ENCODE measurements around the gene EBLN2.

EBLN2 gene

DNA sequence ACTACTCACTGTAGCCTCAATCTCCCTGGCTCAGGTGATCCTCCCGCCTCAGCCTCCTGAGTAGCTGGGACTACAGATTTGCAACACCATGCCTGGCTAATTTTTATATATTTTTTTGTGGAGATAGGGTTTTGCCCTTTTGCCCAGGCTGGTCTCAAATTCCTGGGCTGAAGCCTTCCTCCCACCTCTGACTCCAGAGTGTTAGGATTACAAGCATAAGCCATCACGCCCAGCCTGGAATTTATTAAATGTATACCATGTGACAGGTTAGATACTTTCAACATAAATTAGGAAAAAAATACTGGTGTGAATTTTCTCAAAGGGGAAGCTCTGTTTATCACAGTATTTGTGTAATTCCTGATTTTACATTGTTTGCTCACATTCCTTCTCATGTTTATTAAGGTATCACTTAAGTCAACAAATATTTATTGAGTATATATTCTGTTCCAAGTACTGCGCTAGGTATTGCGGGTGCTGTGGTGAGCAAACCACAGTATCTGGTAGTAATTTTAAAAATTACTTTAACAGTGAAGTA, 40.1 kb upstream of the EBLN2 start:
- Histone ChIP-seq H3K27me3 (ENCODE audit: control insufficient read depth, low read length) (no peaks in the 10 kb centered on the region), H3K79me2 (ENCODE audit: control insufficient read depth, low read length) (peaks cover 100% of the 10 kb centered on the region), H3K9me3 (ENCODE audit: control insufficient read depth, insufficient read depth, low read length) (no peaks in the 10 kb centered on the region), H3F3A (ENCODE audit: control insufficient read depth, insufficient read depth) (no peaks in the 10 kb centered on the region), H3K4me3 (ENCODE audit: low read length) (no peak overlapping the region), H3K27ac (ENCODE audit: low read depth, low read length) (no peak overlapping the region), H3K36me3 (ENCODE audit: control insufficient read depth, low read length) (peaks cover 41% of the 10 kb centered on the region), H3K9me2 (replicated peaks; ENCODE audit: control insufficient read depth, low read length) (no peaks in the 10 kb centered on the region), H3K4me2 (ENCODE audit: low read length) (no peak overlapping the region), H4K20me1 (ENCODE audit: control insufficient read depth, insufficient read depth, low read depth, low read length) (peaks cover 29% of the 10 kb centered on the region), H3K4me1 (ENCODE audit: control insufficient read depth, low read length) (no peaks in the 10 kb centered on the region)
- TF ChIP-seq EZH2phosphoT487 (IDR thresholded peaks at IDR 0.05; ENCODE audit: borderline replicate concordance, low read length): no peak
- TF ChIP-seq, protein P1, sequence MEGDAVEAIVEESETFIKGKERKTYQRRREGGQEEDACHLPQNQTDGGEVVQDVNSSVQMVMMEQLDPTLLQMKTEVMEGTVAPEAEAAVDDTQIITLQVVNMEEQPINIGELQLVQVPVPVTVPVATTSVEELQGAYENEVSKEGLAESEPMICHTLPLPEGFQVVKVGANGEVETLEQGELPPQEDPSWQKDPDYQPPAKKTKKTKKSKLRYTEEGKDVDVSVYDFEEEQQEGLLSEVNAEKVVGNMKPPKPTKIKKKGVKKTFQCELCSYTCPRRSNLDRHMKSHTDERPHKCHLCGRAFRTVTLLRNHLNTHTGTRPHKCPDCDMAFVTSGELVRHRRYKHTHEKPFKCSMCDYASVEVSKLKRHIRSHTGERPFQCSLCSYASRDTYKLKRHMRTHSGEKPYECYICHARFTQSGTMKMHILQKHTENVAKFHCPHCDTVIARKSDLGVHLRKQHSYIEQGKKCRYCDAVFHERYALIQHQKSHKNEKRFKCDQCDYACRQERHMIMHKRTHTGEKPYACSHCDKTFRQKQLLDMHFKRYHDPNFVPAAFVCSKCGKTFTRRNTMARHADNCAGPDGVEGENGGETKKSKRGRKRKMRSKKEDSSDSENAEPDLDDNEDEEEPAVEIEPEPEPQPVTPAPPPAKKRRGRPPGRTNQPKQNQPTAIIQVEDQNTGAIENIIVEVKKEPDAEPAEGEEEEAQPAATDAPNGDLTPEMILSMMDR (IDR thresholded peaks at IDR 0.05; ENCODE audit: low read depth, low read length, poor library complexity, severe bottlenecking): no peak

- Histone ChIP-seq H3K79me2 (ENCODE audit: control insufficient read depth, low read length) (peaks cover 100% of the 10 kb centered on the region), H3K4me3 (ENCODE audit: low read length) (no peak overlapping the region), H3K27me3 (ENCODE audit: control insufficient read depth, low read length) (no peaks in the 10 kb centered on the region), H3K9me2 (replicated peaks; ENCODE audit: control insufficient read depth, low read length) (no peaks in the 10 kb centered on the region), H3K4me1 (ENCODE audit: control insufficient read depth, low read length) (no peaks in the 10 kb centered on the region), H3K36me3 (ENCODE audit: control insufficient read depth, low read length) (peaks cover 40% of the 10 kb centered on the region), H4K20me1 (ENCODE audit: control insufficient read depth, insufficient read depth, low read depth, low read length) (peaks cover 17% of the 10 kb centered on the region), H3K27ac (ENCODE audit: low read depth, low read length) (no peak overlapping the region), H3K9me3 (ENCODE audit: control insufficient read depth, insufficient read depth, low read length) (no peaks in the 10 kb centered on the region), H3K4me2 (ENCODE audit: low read length) (no peak overlapping the region), H3F3A (ENCODE audit: control insufficient read depth, insufficient read depth) (no peaks in the 10 kb centered on the region)
- no peak for TF ChIP-seq EZH2phosphoT487 (IDR thresholded peaks at IDR 0.05; ENCODE audit: borderline replicate concordance, low read length)
- TF ChIP-seq, protein P1 (IDR thresholded peaks at IDR 0.05; ENCODE audit: low read depth, low read length, poor library complexity, severe bottlenecking): no peak
Observed at GRCh38 chr3:73024836-73025235, 36.6 kb upstream of the EBLN2 start.

DNA sequence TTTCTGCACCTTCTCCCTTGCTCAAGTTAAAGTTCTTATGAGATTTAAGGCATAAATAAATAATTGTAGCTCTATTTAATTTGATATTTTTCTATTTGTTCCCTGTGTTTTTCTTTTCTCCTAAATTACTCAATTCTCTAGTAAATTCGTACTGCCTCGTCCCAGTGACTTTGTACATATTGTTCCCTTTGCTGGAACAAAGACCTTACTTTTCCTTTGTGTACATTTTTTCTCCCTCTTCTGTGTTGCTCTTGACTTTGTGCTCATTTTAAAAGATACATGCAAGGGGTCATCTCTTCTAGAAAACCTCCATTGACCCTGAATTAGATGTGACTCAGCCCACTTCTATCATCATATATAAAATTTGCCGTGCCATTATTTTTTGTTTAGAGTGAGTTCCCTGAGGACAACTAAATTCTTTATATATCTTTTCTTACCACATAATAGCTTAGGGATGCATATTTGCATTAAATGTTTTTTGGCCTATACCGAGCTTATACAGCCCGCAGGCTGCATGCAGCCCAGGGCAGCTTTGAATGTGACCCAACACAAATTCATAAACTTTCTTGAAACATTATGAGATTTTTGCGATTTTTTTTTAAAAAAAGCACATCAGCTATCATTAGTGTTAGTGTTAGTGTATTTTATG, 35.2 kb upstream of the EBLN2 start:
- Histone ChIP-seq H3K27me3 (ENCODE audit: control insufficient read depth, low read length) (no peaks in the 10 kb centered on the region), H4K20me1 (ENCODE audit: control insufficient read depth, insufficient read depth, low read depth, low read length) (peaks cover 13% of the 10 kb centered on the region; the same call in 1 of the 2 replicates), H3K4me2 (ENCODE audit: low read length) (no peak overlapping the region), H3F3A (ENCODE audit: control insufficient read depth, insufficient read depth) (no peaks in the 10 kb centered on the region), H3K4me3 (ENCODE audit: low read length) (no peak overlapping the region), H3K9me3 (ENCODE audit: control insufficient read depth, insufficient read depth, low read length) (no peaks in the 10 kb centered on the region), H3K79me2 (ENCODE audit: control insufficient read depth, low read length) (peaks cover 100% of the 10 kb centered on the region), H3K27ac (ENCODE audit: low read depth, low read length) (no peak overlapping the region), H3K9me2 (replicated peaks; ENCODE audit: control insufficient read depth, low read length) (no peaks in the 10 kb centered on the region), H3K36me3 (ENCODE audit: control insufficient read depth, low read length) (peaks cover 39% of the 10 kb centered on the region), H3K4me1 (ENCODE audit: control insufficient read depth, low read length) (no peaks in the 10 kb centered on the region)
- TF ChIP-seq, protein P1 (IDR thresholded peaks at IDR 0.05; ENCODE audit: low read depth, low read length, poor library complexity, severe bottlenecking): no peak
- no peak for TF ChIP-seq EZH2phosphoT487 (IDR thresholded peaks at IDR 0.05; ENCODE audit: borderline replicate concordance, low read length)

Data from DOHH2 (cell line).